HCT116 (cell line): Measurements from ENCODE around the gene KCNS3. TPM values are rescaled to one million over a fixed set of nuclear protein-coding genes. Genes with fewer than 3 reads are reported as not detected.

ENCODE experiments used
- ATAC-seq: fragments of 200-7000 bp; cut with Tn5 transposase; 2 replicates; pipeline ENCODE4 v1.9.1; 2020; ENCODE audit warnings: mild to moderate bottlenecking, moderate library complexity
- BruUV-seq: library from RNA; stranded (reverse); fragments of 400-500 nt; replicated peaks from 2 replicates; lab custom pipeline; 2021; lab: Mats Ljungman, UMichigan
- CTCF ChIA-PET: fragments of 300-600 bp; sonication (Branson Sonifier 250); formaldehyde crosslinking; loops from one replicate; lab custom pipeline; 2021; ENCODE audit warnings: antibody characterized with exemption; lab: Charles Lee
- POLR2A ChIA-PET: fragments of 300-600, 350-600 bp; sonication (Branson Sonifier 250); formaldehyde crosslinking; loops from one replicate; lab custom pipeline; 2021; ENCODE audit warnings: antibody characterized with exemption; lab: Charles Lee
- RAD21 ChIA-PET, 2 experiments: fragments of 300-600 bp; sonication (Branson Sonifier 250); formaldehyde crosslinking; loops; one replicate each; lab custom pipeline; 2023; ENCODE audit warnings: low total read pairs in 2 of 2; ENCODE audit not compliant: uncharacterized antibody in 2 of 2, unreplicated experiment in 2 of 2, low non-redundant PET in 1 of 2; lab: Charles Lee
- DNase-seq: peaks from one replicate; pipeline ENCODE4 v3.0.0-alpha.2; 2010; ENCODE audit warnings: low read depth, low spot score
- H2AFZ ChIP-seq: fragments of 200-600 bp; shearing (Covaris generic), sonication (generic); 2 replicates; pipeline ENCODE4 v1.6.1; 2017; ENCODE audit warnings: low read depth, mixed run types, mixed read lengths, antibody characterized with exemption, low read length; ENCODE audit not compliant: poor library complexity, severe bottlenecking
- H3K27ac ChIP-seq: 2 replicates; pipeline ENCODE4 v1.5.1; 2012; ENCODE audit warnings: low read depth, low read length
- H3K27me3 ChIP-seq: fragments of 200-600 bp; sonication (generic); 2 replicates; pipeline ENCODE4 v1.6.1; 2016; ENCODE audit warnings: mixed run types, low read length, mixed read lengths; ENCODE audit not compliant: insufficient read depth
- H3K36me3 ChIP-seq, 2 experiments: fragments of 200-500 bp in 1 of 2; fragments of 200-600 bp in 1 of 2; sonication (Bioruptor generic) in 1 of 2; sonication (generic) in 1 of 2; 2 replicates each; pipeline versions ENCODE4 v1.5.1 to v1.6.1; 2014 to 2016; ENCODE audit warnings: low read length in 2 of 2, inconsistent platforms in 1 of 2, mixed read lengths in 1 of 2, mixed run types in 1 of 2; ENCODE audit not compliant: insufficient read depth in 2 of 2, control insufficient read depth in 1 of 2
- H3K4me1 ChIP-seq, 2 experiments: fragments of 200-600 bp in 1 of 2; sonication (generic) in 1 of 2; 2 replicates each; pipeline versions ENCODE4 v1.5.1 to v1.6.1; 2012 to 2017; ENCODE audit warnings: low read length in 2 of 2, inconsistent platforms in 1 of 2, mild to moderate bottlenecking in 1 of 2, mixed read lengths in 1 of 2, mixed run types in 1 of 2, moderate library complexity in 1 of 2; ENCODE audit not compliant: insufficient read depth in 2 of 2, control insufficient read depth in 1 of 2
- H3K4me2 ChIP-seq: fragments of 200-600 bp; sonication (generic); 2 replicates; pipeline ENCODE4 v1.6.1; 2017; ENCODE audit warnings: mixed run types, low read length, mixed read lengths
- H3K4me3 ChIP-seq, 2 experiments: fragments of 200-600 bp in 1 of 2; sonication (generic) in 1 of 2; replicated peaks in 1 of 2; 2 replicates each; pipeline ENCODE4 v1.5.1; 2011 to 2016; ENCODE audit warnings: low read length in 2 of 2, control low read depth in 1 of 2, low read depth in 1 of 2, mild to moderate bottlenecking in 1 of 2, mixed read lengths in 1 of 2, mixed run types in 1 of 2
- H3K79me2 ChIP-seq: fragments of 200-600 bp; sonication (generic); 2 replicates; pipeline ENCODE4 v1.6.1; 2017; ENCODE audit warnings: mild to moderate bottlenecking, mixed run types, low read length, moderate library complexity, mixed read lengths; ENCODE audit not compliant: insufficient read depth
- H3K9ac ChIP-seq: fragments of 200-600 bp; sonication (generic); 2 replicates; pipeline ENCODE4 v1.6.1; 2016; ENCODE audit warnings: low read length, mixed read lengths
- H3K9me2 ChIP-seq: fragments of 200-600 bp; sonication (generic), shearing (Covaris generic); 2 replicates; pipeline ENCODE4 v1.6.1; 2017; ENCODE audit warnings: mixed run types, mild to moderate bottlenecking, moderate library complexity; ENCODE audit not compliant: insufficient read depth
- H3K9me3 ChIP-seq, 2 experiments: fragments of 200-500 bp in 1 of 2; fragments of 200-600 bp in 1 of 2; sonication (Bioruptor generic) in 1 of 2; sonication (generic) in 1 of 2; 2 replicates each; pipeline ENCODE4 v1.6.1; 2014 to 2017; ENCODE audit warnings: low read length in 2 of 2, mixed read lengths in 2 of 2, inconsistent platforms in 1 of 2, low read depth in 1 of 2, mild to moderate bottlenecking in 1 of 2, mixed run types in 1 of 2, moderate library complexity in 1 of 2; ENCODE audit not compliant: control insufficient read depth in 1 of 2, insufficient read depth in 1 of 2
- H4K20me1 ChIP-seq: fragments of 200-600 bp; sonication (generic), shearing (Covaris generic); 2 replicates; pipeline ENCODE4 v1.6.1; 2017; ENCODE audit warnings: mixed run types, mild to moderate bottlenecking, moderate library complexity; ENCODE audit not compliant: insufficient read depth
- CBX3 ChIP-seq: IDR thresholded peaks from 2 replicates; pipeline ENCODE4 v1.6.1; 2012; ENCODE audit warnings: low read depth
- CTCF ChIP-seq, 3 experiments: fragments of 200-600 bp in 1 of 3; sonication (generic) in 1 of 3; IDR thresholded peaks in 2 of 3; conservative IDR thresholded peaks in 1 of 3; 2 replicates each; pipeline ENCODE4 v1.5.1; 2012 to 2017; ENCODE audit warnings: low read depth in 2 of 3, low read length in 2 of 3, antibody characterized with exemption in 1 of 3, borderline replicate concordance in 1 of 3, control low read depth in 1 of 3, mild to moderate bottlenecking in 1 of 3, mixed read lengths in 1 of 3, mixed run types in 1 of 3, moderate library complexity in 1 of 3; ENCODE audit not compliant: insufficient read depth in 1 of 3
- EGR1 ChIP-seq: IDR thresholded peaks from 2 replicates; pipeline ENCODE4 v1.6.1; 2012; ENCODE audit warnings: low read depth
- EZH2 ChIP-seq: fragments of 200-600 bp; sonication (generic); IDR thresholded peaks from 2 replicates; pipeline ENCODE4 v1.6.1; 2017; ENCODE audit warnings: antibody characterized with exemption, mixed run types
- JUND ChIP-seq: IDR thresholded peaks from 2 replicates; pipeline ENCODE4 v1.6.1; 2012
- intact Hi-C: fragments of 100-400 bp; cut with micrococcal nuclease; formaldehyde crosslinking; loops from 2 replicates; pipeline ENCODE4 v1.10.0; 2022
- total RNA-seq: library from RNA; stranded (reverse); gene quantifications from one replicate; pipeline ENCODE4 v1.2.1, GENCODE V29; 2021; ENCODE audit not compliant: unreplicated experiment
- TF ChIP-seq, protein P1 (sequence below): IDR thresholded peaks from 2 replicates; pipeline ENCODE4 v1.6.1; 2012; ENCODE audit warnings: low read depth

KCNS3 gene
- total RNA-seq, 1 experiment from 2014 or later, result 5.2 TPM

- no peak overlapping the region for H3K9ac ChIP-seq
- no peak overlapping the region for H2AFZ ChIP-seq
- H3K4me1 ChIP-seq, result peaks cover 0 to 11% of the 10 kb centered on the region in 2 experiments; a peak in 3 of 4 replicates
- ChIA-PET POLR2A (no interaction called here), CTCF (no interaction called here), RAD21 (no interaction called here)
- intact Hi-C loops, result no loop called here
- no peaks in the 10 kb centered on the region for H4K20me1 ChIP-seq
- TF ChIP-seq, protein P1, sequence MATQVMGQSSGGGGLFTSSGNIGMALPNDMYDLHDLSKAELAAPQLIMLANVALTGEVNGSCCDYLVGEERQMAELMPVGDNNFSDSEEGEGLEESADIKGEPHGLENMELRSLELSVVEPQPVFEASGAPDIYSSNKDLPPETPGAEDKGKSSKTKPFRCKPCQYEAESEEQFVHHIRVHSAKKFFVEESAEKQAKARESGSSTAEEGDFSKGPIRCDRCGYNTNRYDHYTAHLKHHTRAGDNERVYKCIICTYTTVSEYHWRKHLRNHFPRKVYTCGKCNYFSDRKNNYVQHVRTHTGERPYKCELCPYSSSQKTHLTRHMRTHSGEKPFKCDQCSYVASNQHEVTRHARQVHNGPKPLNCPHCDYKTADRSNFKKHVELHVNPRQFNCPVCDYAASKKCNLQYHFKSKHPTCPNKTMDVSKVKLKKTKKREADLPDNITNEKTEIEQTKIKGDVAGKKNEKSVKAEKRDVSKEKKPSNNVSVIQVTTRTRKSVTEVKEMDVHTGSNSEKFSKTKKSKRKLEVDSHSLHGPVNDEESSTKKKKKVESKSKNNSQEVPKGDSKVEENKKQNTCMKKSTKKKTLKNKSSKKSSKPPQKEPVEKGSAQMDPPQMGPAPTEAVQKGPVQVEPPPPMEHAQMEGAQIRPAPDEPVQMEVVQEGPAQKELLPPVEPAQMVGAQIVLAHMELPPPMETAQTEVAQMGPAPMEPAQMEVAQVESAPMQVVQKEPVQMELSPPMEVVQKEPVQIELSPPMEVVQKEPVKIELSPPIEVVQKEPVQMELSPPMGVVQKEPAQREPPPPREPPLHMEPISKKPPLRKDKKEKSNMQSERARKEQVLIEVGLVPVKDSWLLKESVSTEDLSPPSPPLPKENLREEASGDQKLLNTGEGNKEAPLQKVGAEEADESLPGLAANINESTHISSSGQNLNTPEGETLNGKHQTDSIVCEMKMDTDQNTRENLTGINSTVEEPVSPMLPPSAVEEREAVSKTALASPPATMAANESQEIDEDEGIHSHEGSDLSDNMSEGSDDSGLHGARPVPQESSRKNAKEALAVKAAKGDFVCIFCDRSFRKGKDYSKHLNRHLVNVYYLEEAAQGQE, result no peak
- TF ChIP-seq EZH2, result no peak
- TF ChIP-seq EGR1, result no peak
- no peak for TF ChIP-seq CTCF (IDR thresholded peaks at IDR 0.05 in 2 of 3, conservative IDR thresholded peaks at IDR 0.05 in 1 of 3; ENCODE audit: borderline replicate concordance in 1 of 3, insufficient read depth in 1 of 3, low read depth in 2 of 3, low read length in 2 of 3)
- TF ChIP-seq CBX3, result no peak
- no peak for TF ChIP-seq JUND
- H3K27me3 ChIP-seq, result peaks cover 13% of the 10 kb centered on the region; the same call in 1 of the 2 replicates
- no peak overlapping the region for H3K4me2 ChIP-seq
- H3K79me2 ChIP-seq, result no peaks in the 10 kb centered on the region
- no peak overlapping the region for H3K27ac ChIP-seq
- no peak for ATAC-seq
- no peaks in the 10 kb centered on the region for H3K9me3 ChIP-seq
- BruUV-seq, result no TSS peak
- DNase-seq, result no peak
- H3K9me2 ChIP-seq, result no peaks in the 10 kb centered on the region
- H3K36me3 ChIP-seq, result no peaks in the 10 kb centered on the region
- H3K4me3 ChIP-seq, result no peak overlapping the region
Measured at GRCh38 chr2:17873021-17873420, 5.4 kb upstream of the KCNS3 start.
